Measurements from ENCODE around the gene LSM7.

The LSM7 gene

GRCh38 chr19:2344381-2344870, 16.0 kb upstream of the LSM7 start:
- no peak for DNase-seq
- Mint-ChIP-seq H3K4me3 (no peak overlapping the region), H3K27me3 (no peaks in the 10 kb centered on the region)

GRCh38 chr19:2343289-2343982, 15.1 kb upstream of the LSM7 start:
- Mint-ChIP-seq H3K4me3 (no peak overlapping the region), H3K4me1 (no peaks in the 10 kb centered on the region), H3K27me3 (no peaks in the 10 kb centered on the region), H3K27ac (no peak overlapping the region), H3K9me3 (no peaks in the 10 kb centered on the region)
- ATAC-seq (peak; percentile 21), DNase-seq (no peak)

More at GRCh38 chr19:2344381-2344870, 16.0 kb upstream of the LSM7 start:
- peak; percentile 38 for ATAC-seq
- no peaks in the 10 kb centered on the region for H3K4me1 Mint-ChIP-seq
- H3K27ac Mint-ChIP-seq, result no peak overlapping the region
- H3K9me3 Mint-ChIP-seq, result no peaks in the 10 kb centered on the region

GRCh38 chr19:2342656-2343288, 14.4 kb upstream of the LSM7 start:
- DNase-seq, result no peak
- ATAC-seq, result no peak
- Mint-ChIP-seq H3K27me3 (no peaks in the 10 kb centered on the region), H3K27ac (no peak overlapping the region), H3K9me3 (no peaks in the 10 kb centered on the region), H3K4me3 (no peak overlapping the region), H3K4me1 (peaks cover 6% of the 10 kb centered on the region)

- no peak for DNase-seq
- peaks cover 10% of the 10 kb centered on the region for H3K4me1 Mint-ChIP-seq
- no peaks in the 10 kb centered on the region for H3K27me3 Mint-ChIP-seq
- no peak overlapping the region for H3K4me3 Mint-ChIP-seq
- no peak overlapping the region for H3K27ac Mint-ChIP-seq
- no peaks in the 10 kb centered on the region for H3K9me3 Mint-ChIP-seq
- ATAC-seq, result no peak
Observed at GRCh38 chr19:2341982-2342381, 13.6 kb upstream of the LSM7 start.

GRCh38 chr19:2341244-2341751, 12.9 kb upstream of the LSM7 start:
- Mint-ChIP-seq H3K4me3 (no peak overlapping the region), H3K27ac (no peak overlapping the region), H3K9me3 (peaks cover 0 to under 1% of the 10 kb centered on the region in 2 donors), H3K27me3 (no peaks in the 10 kb centered on the region), H3K4me1 (peaks cover 10% of the 10 kb centered on the region)
- DNase-seq, result no peak
- no peak for ATAC-seq

GRCh38 chr19:2340496-2341243, 12.3 kb upstream of the LSM7 start:
- Mint-ChIP-seq H3K4me1 (peaks cover 10% of the 10 kb centered on the region), H3K27ac (peak overlapping the region in 1 of 2 donors; percentile 42), H3K27me3 (no peaks in the 10 kb centered on the region), H3K4me3 (no peak overlapping the region), H3K9me3 (peaks cover 6 to 7% of the 10 kb centered on the region in 2 donors)
- DNase-seq, result no peak
- no peak for ATAC-seq

- Mint-ChIP-seq H3K27ac (no peak overlapping the region), H3K9me3 (peaks cover 11 to 14% of the 10 kb centered on the region in 2 donors), H3K27me3 (no peaks in the 10 kb centered on the region), H3K4me1 (peaks cover 13% of the 10 kb centered on the region), H3K4me3 (no peak overlapping the region)
- DNase-seq (no peak), ATAC-seq (peak; percentile 18)
Observed at GRCh38 chr19:2339644-2340310, 11.4 kb upstream of the LSM7 start.

GRCh38 chr19:2338751-2339643, 10.6 kb upstream of the LSM7 start:
- no peaks in the 10 kb centered on the region for H3K27me3 Mint-ChIP-seq
- H3K4me3 Mint-ChIP-seq, result no peak overlapping the region
- H3K4me1 Mint-ChIP-seq, result peaks cover 21% of the 10 kb centered on the region
- peak; percentile 18 for ATAC-seq
- H3K27ac Mint-ChIP-seq, result no peak overlapping the region
- no peak for DNase-seq
- H3K9me3 Mint-ChIP-seq, result peaks cover 11 to 14% of the 10 kb centered on the region in 2 donors

GRCh38 chr19:2338055-2338615, 9.7 kb upstream of the LSM7 start:
- no peak for DNase-seq
- H3K27ac Mint-ChIP-seq, result peak overlapping the region in 1 of 2 donors; percentile 59
- no peaks in the 10 kb centered on the region for H3K27me3 Mint-ChIP-seq
- ATAC-seq, result no peak
- H3K4me1 Mint-ChIP-seq, result peaks cover 29% of the 10 kb centered on the region
- peaks cover 11 to 14% of the 10 kb centered on the region in 2 donors for H3K9me3 Mint-ChIP-seq
- H3K4me3 Mint-ChIP-seq, result no peak overlapping the region

GRCh38 chr19:2337329-2337707, 8.9 kb upstream of the LSM7 start:
- H3K27ac Mint-ChIP-seq, result no peak overlapping the region
- no peaks in the 10 kb centered on the region for H3K27me3 Mint-ChIP-seq
- H3K4me3 Mint-ChIP-seq, result no peak overlapping the region
- DNase-seq (no peak), ATAC-seq (no peak)
- peaks cover 36% of the 10 kb centered on the region for H3K4me1 Mint-ChIP-seq
- peaks cover 11 to 14% of the 10 kb centered on the region in 2 donors for H3K9me3 Mint-ChIP-seq

- Mint-ChIP-seq H3K9me3 (peaks cover 11 to 14% of the 10 kb centered on the region in 2 donors), H3K27ac (no peak overlapping the region), H3K4me1 (peaks cover 42% of the 10 kb centered on the region), H3K27me3 (no peaks in the 10 kb centered on the region), H3K4me3 (no peak overlapping the region)
- DNase-seq (no peak), ATAC-seq (no peak)
Observed at GRCh38 chr19:2336528-2337328, 8.3 kb upstream of the LSM7 start.

- H3K9me3 Mint-ChIP-seq, result peaks cover 11 to 14% of the 10 kb centered on the region in 2 donors
- H3K27me3 Mint-ChIP-seq, result no peaks in the 10 kb centered on the region
- H3K27ac Mint-ChIP-seq, result no peak overlapping the region
- peaks cover 51% of the 10 kb centered on the region for H3K4me1 Mint-ChIP-seq
- no peak for ATAC-seq
- DNase-seq, result no peak
- H3K4me3 Mint-ChIP-seq, result no peak overlapping the region
Observed at GRCh38 chr19:2335848-2336247, 7.5 kb upstream of the LSM7 start.

GRCh38 chr19:2334986-2335846, 6.8 kb upstream of the LSM7 start:
- H3K27me3 Mint-ChIP-seq, result no peaks in the 10 kb centered on the region
- H3K27ac Mint-ChIP-seq, result no peak overlapping the region
- peaks cover 57% of the 10 kb centered on the region for H3K4me1 Mint-ChIP-seq
- H3K9me3 Mint-ChIP-seq, result peaks cover 11 to 14% of the 10 kb centered on the region in 2 donors
- DNase-seq, result no peak
- no peak overlapping the region for H3K4me3 Mint-ChIP-seq
- ATAC-seq, result no peak
